AG20443 (cell line): ENCODE measurements around the gene CCDC146.
"Not testable (repeated sequence)": the region's sequence is repeated elsewhere in the genome, so short reads cannot be mapped to it uniquely, and the experiment has no call there.

Experiments used
- DNase-seq: peaks from one replicate; pipeline ENCODE4 v3.0.0; 2012; ENCODE audit warnings: low spot score, mixed read lengths

CCDC146 gene

GRCh38 chr7:77330169-77330882, 207.9 kb downstream of the CCDC146 start:
- DNase-seq, result no peak

GRCh38 chr7:77331938-77332695, 209.7 kb downstream of the CCDC146 start:
- peak; percentile 87 for DNase-seq

- DNase-seq, result not testable (repeated sequence)
Observed at GRCh38 chr7:77334039-77334438, 211.6 kb downstream of the CCDC146 start.

- DNase-seq, result no peak
Observed at GRCh38 chr7:77335581-77335980, 213.2 kb downstream of the CCDC146 start.

GRCh38 chr7:77337456-77337990, 215.1 kb downstream of the CCDC146 start:
- DNase-seq, result no peak

- DNase-seq, result no peak
Observed at GRCh38 chr7:77338260-77338659, 215.8 kb downstream of the CCDC146 start.

GRCh38 chr7:77338883-77339629, 216.6 kb downstream of the CCDC146 start:
- DNase-seq, result no peak

- DNase-seq, result no peak
Observed at GRCh38 chr7:77339726-77340125, 217.3 kb downstream of the CCDC146 start.
